Endothelial cell of umbilical vein (primary cell): ENCODE results near the gene MYLK2. TPM values are rescaled to one million over a fixed set of nuclear protein-coding genes. Genes with fewer than 3 reads are reported as not detected.

ENCODE experiments used
- BruUV-seq: library from RNA; stranded (reverse); fragments of 400-500 nt; replicated peaks from 2 replicates; lab custom pipeline; 2021; lab: Mats Ljungman, UMichigan
- CTCF ChIA-PET: fragments of 300-600, 350-600 bp; sonication (Branson Sonifier 250); formaldehyde crosslinking; loops from one replicate; lab custom pipeline; 2021; ENCODE audit warnings: antibody characterized with exemption, inconsistent platforms; lab: Charles Lee
- POLR2A ChIA-PET: fragments of 300-600, 350-600 bp; sonication (Branson Sonifier 250); formaldehyde crosslinking; loops from one replicate; lab custom pipeline; 2021; ENCODE audit warnings: antibody characterized with exemption, inconsistent platforms; lab: Charles Lee
- DNase-seq: peaks from one replicate; pipeline ENCODE4 v3.0.0-alpha.2; 2011; ENCODE audit warnings: low read depth, low spot score
- FAIRE-seq: peaks from 2 replicates; lab custom pipeline; 2011; peaks lifted over from hg19 to GRCh38; lab: Jason Lieb, UNC
- H2AFZ ChIP-seq: 2 replicates; pipeline ENCODE4 v1.6.0; 2012; ENCODE audit warnings: low read depth, low read length, control low read depth, inconsistent platforms
- H3K27ac ChIP-seq: 2 replicates; pipeline ENCODE4 v1.5.1; 2011; ENCODE audit warnings: low read depth, mild to moderate bottlenecking, control low read depth, low read length, moderate library complexity; ENCODE audit not compliant: insufficient read depth
- H3K27me3 ChIP-seq, 2 experiments: 2 replicates each; pipeline versions ENCODE4 v1.6.0 to v1.6.1; 2011; ENCODE audit warnings: low read length in 2 of 2, mixed read lengths in 1 of 2; ENCODE audit not compliant: control insufficient read depth in 2 of 2, insufficient read depth in 2 of 2
- H3K36me3 ChIP-seq, 2 experiments: 2 replicates in 1 of 2; 3 replicates in 1 of 2; pipeline ENCODE4 v1.5.1; 2011; ENCODE audit warnings: low read length in 2 of 2, mild to moderate bottlenecking in 1 of 2, moderate library complexity in 1 of 2; ENCODE audit not compliant: control insufficient read depth in 2 of 2, insufficient read depth in 2 of 2; ENCODE audit errors: extremely low read depth in 1 of 2
- H3K4me1 ChIP-seq: 3 replicates; pipeline ENCODE4 v1.5.1; 2011; ENCODE audit warnings: mild to moderate bottlenecking, low read length; ENCODE audit not compliant: control insufficient read depth, insufficient read depth; ENCODE audit errors: extremely low read depth
- H3K4me2 ChIP-seq: 2 replicates; pipeline ENCODE4 v1.6.1; 2011; ENCODE audit warnings: low read length, control low read depth, mixed read lengths; ENCODE audit not compliant: insufficient read depth
- H3K4me3 ChIP-seq, 3 experiments: fragments of 200-600 bp in 1 of 3; sonication (generic), shearing (Covaris generic) in 1 of 3; replicated peaks in 1 of 3; 2 replicates each; pipeline ENCODE4 v1.5.1; 2011 to 2016; ENCODE audit warnings: control low read depth in 3 of 3, low read length in 3 of 3, mild to moderate bottlenecking in 2 of 3, inconsistent platforms in 1 of 3, low read depth in 1 of 3, moderate library complexity in 1 of 3; ENCODE audit not compliant: insufficient read depth in 1 of 3
- H3K79me2 ChIP-seq: 2 replicates; pipeline ENCODE4 v1.6.0; 2012; ENCODE audit warnings: low read length, inconsistent platforms; ENCODE audit not compliant: control insufficient read depth, insufficient read depth
- H3K9ac ChIP-seq: replicated peaks from 2 replicates; pipeline ENCODE3; 2011; ENCODE audit warnings: low read length, control low read depth; ENCODE audit not compliant: insufficient read depth; ENCODE audit errors: extremely low read depth
- H3K9me1 ChIP-seq: replicated peaks from 3 replicates; pipeline ENCODE4 v1.6.0; 2011; ENCODE audit warnings: mild to moderate bottlenecking, low read length; ENCODE audit not compliant: control insufficient read depth, insufficient read depth; ENCODE audit errors: extremely low read depth
- H3K9me3 ChIP-seq: replicated peaks from 2 replicates; pipeline ENCODE4 v1.5.1; 2012; ENCODE audit warnings: low read length, inconsistent platforms; ENCODE audit not compliant: control insufficient read depth, insufficient read depth
- H4K20me1 ChIP-seq: replicated peaks from 2 replicates; pipeline ENCODE3; 2011; ENCODE audit warnings: mild to moderate bottlenecking, low read length; ENCODE audit not compliant: control insufficient read depth, insufficient read depth; ENCODE audit errors: extremely low read depth
- CTCF ChIP-seq, 2 donors: IDR thresholded peaks; 1 replicate in 1 of 2; 2 replicates in 1 of 2; pipeline ENCODE4 v1.5.1; 2011; ENCODE audit warnings: low read length in 2 of 2, mild to moderate bottlenecking in 2 of 2, moderate library complexity in 2 of 2, control low read depth in 1 of 2, inconsistent platforms in 1 of 2, low read depth in 1 of 2; ENCODE audit not compliant: insufficient read depth in 1 of 2; ENCODE audit errors: extremely low read depth in 1 of 2
- GATA2 ChIP-seq: IDR thresholded peaks from 2 replicates; pipeline ENCODE4 v1.7.0; 2011; ENCODE audit warnings: low read depth, mild to moderate bottlenecking, moderate library complexity, mixed read lengths, low read length; ENCODE audit not compliant: insufficient read length, insufficient read depth
- JUN ChIP-seq: IDR thresholded peaks from 2 replicates; pipeline ENCODE4 v1.6.1; 2011; ENCODE audit warnings: borderline replicate concordance, low read depth; ENCODE audit not compliant: insufficient read length, insufficient read depth
- MAX ChIP-seq: IDR thresholded peaks from 2 replicates; pipeline ENCODE4 v1.6.1; 2011; ENCODE audit not compliant: insufficient read depth, insufficient read length
- POLR2A ChIP-seq: IDR thresholded peaks from 2 replicates; pipeline ENCODE4 v1.6.1; 2012; ENCODE audit warnings: low read depth, mild to moderate bottlenecking, control low read depth, low read length
- POLR2AphosphoS5 ChIP-seq: IDR thresholded peaks from 2 replicates; pipeline ENCODE4 v1.6.1; 2012; ENCODE audit warnings: low read depth, mild to moderate bottlenecking, control low read depth, low read length, moderate library complexity; ENCODE audit not compliant: insufficient read depth
- dilution Hi-C: fragments of 300-500 bp; cut with MboI; formaldehyde crosslinking; loops from one replicate; pipeline ENCODE4 v1.15.0; 2019; ENCODE audit warnings: low sequenced_read_pairs; ENCODE audit not compliant: extremely low pct_ligation_motif_present
- intact Hi-C: fragments of 100-400 bp; cut with micrococcal nuclease; formaldehyde crosslinking; loops from one replicate; pipeline ENCODE4 v1.10.0; 2022
- polyA plus RNA-seq, 4 experiments: library from polyadenylated mRNA; depleted of rRNA in 3 of 4; stranded (reverse) in 3 of 4; unstranded in 1 of 4; fragments of >200 nt; gene quantifications; 2 replicates each; pipeline versions ENCODE4 v1.2.1 to v1.2.3, GENCODE V29; 2011 to 2012; ENCODE audit warnings: missing spikeins in 1 of 4
- total RNA-seq: library from RNA; stranded (reverse); gene quantifications from 2 replicates; pipeline ENCODE4 v1.2.3, GENCODE V29; 2021

The MYLK2 gene
- total and polyA plus RNA-seq, 2 donors (not counting 3 experiments of a cell fraction or from before 2014, with no cell fraction given), result 2.6 to 2.7 TPM

GRCh38 chr20:31858760-31859083, 39.6 kb downstream of the MYLK2 start:
- intact Hi-C loops (no loop called here), dilution Hi-C loops (no loop called here)
- CTCF ChIA-PET, result interaction anchor here (0.6 to 18.2 kb wide), 5 partner anchors 9 to 173 kb away, joined by 3 to 619 read pairs (median 5); partner anchors contain the start of gene MYLK2

More at GRCh38 chr20:31858760-31859083, 39.6 kb downstream of the MYLK2 start:
- Histone ChIP-seq H3K9ac (no peak overlapping the region), H3K36me3 (no peaks in the 10 kb centered on the region), H3K9me3 (no peaks in the 10 kb centered on the region), H3K27me3 (peaks cover 27 to 39% of the 10 kb centered on the region in 2 experiments), H3K9me1 (no peaks in the 10 kb centered on the region), H4K20me1 (no peaks in the 10 kb centered on the region), H3K4me3 (no peak overlapping the region), H3K79me2 (no peaks in the 10 kb centered on the region), H3K27ac (no peak overlapping the region), H3K4me2 (no peak overlapping the region), H3K4me1 (no peaks in the 10 kb centered on the region), H2AFZ (no peak overlapping the region)
- POLR2A ChIA-PET, result no interaction called here
- FAIRE-seq (no peak), DNase-seq (no peak)
- TF ChIP-seq GATA2 (no peak), MAX (no peak), POLR2A (no peak), JUN (no peak), CTCF (IDR thresholded peaks at IDR 0.05; ENCODE audit: extremely low read depth in 1 of 2, insufficient read depth in 1 of 2, low read depth in 1 of 2, low read length in 2 of 2) (no peak), POLR2AphosphoS5 (no peak)
- BruUV-seq, result no TSS peak
